Trophoblast cell (in vitro differentiated cells and primary cell): ENCODE data around the gene ZNG1F.
"Not testable (repeated sequence)": the region's sequence is repeated elsewhere in the genome, so short reads cannot be mapped to it uniquely, and the experiment has no call there.

Experiments used
- DNase-seq, 2 donors: peaks; one replicate each; pipeline ENCODE4 v3.0.0-alpha.2; 2016
- H2AFZ ChIP-seq: 2 replicates; pipeline ENCODE4 v1.6.1; 2013; ENCODE audit warnings: low read length, moderate library complexity, mild to moderate bottlenecking; ENCODE audit not compliant: insufficient read depth, poor library complexity
- H2AK5ac ChIP-seq: 2 replicates; pipeline ENCODE4 v1.6.1; 2013; ENCODE audit warnings: mild to moderate bottlenecking, low read length
- H2BK120ac ChIP-seq: 2 replicates; pipeline ENCODE4 v1.6.1; 2013; ENCODE audit warnings: low read length, mild to moderate bottlenecking, moderate library complexity; ENCODE audit not compliant: insufficient read depth, poor library complexity
- H2BK12ac ChIP-seq: 2 replicates; pipeline ENCODE4 v1.6.1; 2013; ENCODE audit warnings: mild to moderate bottlenecking, low read length, moderate library complexity
- H2BK5ac ChIP-seq: 2 replicates; pipeline ENCODE4 v1.6.1; 2013; ENCODE audit warnings: low read length, low read depth, moderate library complexity, mild to moderate bottlenecking; ENCODE audit not compliant: poor library complexity
- H3K14ac ChIP-seq: 2 replicates; pipeline ENCODE4 v1.6.1; 2013; ENCODE audit warnings: mild to moderate bottlenecking, low read length
- H3K18ac ChIP-seq: 2 replicates; pipeline ENCODE4 v1.6.1; 2013; ENCODE audit warnings: mild to moderate bottlenecking, low read length
- H3K23ac ChIP-seq: 2 replicates; pipeline ENCODE4 v1.6.1; 2013; ENCODE audit warnings: low read length
- H3K27ac ChIP-seq: 2 replicates; pipeline ENCODE4 v1.5.1; 2013; ENCODE audit warnings: low read depth, mild to moderate bottlenecking, inconsistent platforms, low read length, moderate library complexity
- H3K27me3 ChIP-seq: 2 replicates; pipeline ENCODE4 v1.6.1; 2013; ENCODE audit warnings: inconsistent platforms, mild to moderate bottlenecking, low read length, moderate library complexity; ENCODE audit not compliant: insufficient read depth
- H3K36me3 ChIP-seq, 2 experiments: 1 replicate in 1 of 2; 2 replicates in 1 of 2; pipeline ENCODE4 v1.6.1; 2013; ENCODE audit warnings: low read length in 2 of 2, mild to moderate bottlenecking in 2 of 2, moderate library complexity in 1 of 2; ENCODE audit not compliant: insufficient read depth in 2 of 2, control insufficient read depth in 1 of 2
- H3K4ac ChIP-seq: 2 replicates; pipeline ENCODE4 v1.6.1; 2013; ENCODE audit warnings: low read depth, mild to moderate bottlenecking, low read length, moderate library complexity
- H3K4me1 ChIP-seq, 2 experiments: 1 replicate in 1 of 2; 2 replicates in 1 of 2; pipeline ENCODE4 v1.6.1; 2013; ENCODE audit warnings: low read length in 2 of 2, mild to moderate bottlenecking in 2 of 2, moderate library complexity in 1 of 2; ENCODE audit not compliant: insufficient read depth in 2 of 2, control insufficient read depth in 1 of 2
- H3K4me2 ChIP-seq: 2 replicates; pipeline ENCODE4 v1.6.1; 2013; ENCODE audit warnings: inconsistent platforms, mild to moderate bottlenecking, low read length, moderate library complexity
- H3K4me3 ChIP-seq: 2 replicates; pipeline ENCODE4 v1.5.1; 2013; ENCODE audit warnings: mild to moderate bottlenecking, low read depth, low read length, inconsistent platforms
- H3K79me1 ChIP-seq: one replicate; pipeline ENCODE4 v1.6.1; 2013; ENCODE audit warnings: low read length
- H3K79me2 ChIP-seq: 2 replicates; pipeline ENCODE4 v1.6.1; 2013; ENCODE audit warnings: low read length, mild to moderate bottlenecking; ENCODE audit not compliant: control insufficient read depth, insufficient read depth, poor library complexity
- H3K9ac ChIP-seq: 2 replicates; pipeline ENCODE4 v1.6.1; 2013; ENCODE audit warnings: mild to moderate bottlenecking, low read length
- H3K9me3 ChIP-seq: 2 replicates; pipeline ENCODE4 v1.6.1; 2013; ENCODE audit warnings: low read depth, mild to moderate bottlenecking, control low read depth, inconsistent platforms, low read length; ENCODE audit not compliant: insufficient read depth
- H4K12ac ChIP-seq: 2 replicates; pipeline ENCODE4 v1.6.1; 2013; ENCODE audit warnings: low read depth, mild to moderate bottlenecking, low read length, moderate library complexity
- H4K8ac ChIP-seq: 2 replicates; pipeline ENCODE4 v1.6.1; 2013; ENCODE audit warnings: low read depth, mild to moderate bottlenecking, low read length, moderate library complexity
- H4K91ac ChIP-seq: one replicate; pipeline ENCODE4 v1.6.1; 2013; ENCODE audit warnings: low read depth, mild to moderate bottlenecking, low read length, moderate library complexity
- WGBS: extraction: QIAGEN DNeasy Blood & Tissue Kit; methylation state at CpG from one replicate; pipeline ENCODE4 v1.1.7; 2013; ENCODE audit warnings: missing lambda C conversion rate; ENCODE audit not compliant: insufficient read length, insufficient coverage; ENCODE audit errors: extremely low coverage; 5-methylcytosine and 5-hydroxymethylcytosine counted together

Gene ZNG1F

GRCh38 chr9:41234221-41234620 is 45.1 kb upstream of the ZNG1F start:
- not testable (repeated sequence) for H3K4me3 ChIP-seq, H4K12ac ChIP-seq

GRCh38 chr9:41232326-41232725 is 43.2 kb upstream of the ZNG1F start:
- H3K4me2 ChIP-seq, H3K9ac ChIP-seq, H3K27ac ChIP-seq, H4K8ac ChIP-seq, H3K23ac ChIP-seq, H3K36me3 ChIP-seq, H2BK12ac ChIP-seq, H3K79me2 ChIP-seq, H2BK120ac ChIP-seq, DNase-seq, H3K4ac ChIP-seq, H2AK5ac ChIP-seq, H3K4me1 ChIP-seq, H3K27me3 ChIP-seq, H4K91ac ChIP-seq, H3K14ac ChIP-seq, H3K79me1 ChIP-seq, H3K18ac ChIP-seq, H3K4me3 ChIP-seq, H2BK5ac ChIP-seq, H2AFZ ChIP-seq, H4K12ac ChIP-seq: not testable (repeated sequence)
- peaks cover 32% of the 10 kb centered on the region for H3K9me3 ChIP-seq
- no CpG with 5 or more reads among the region's 10 CpGs for WGBS

More at GRCh38 chr9:41234221-41234620, 45.1 kb upstream of the ZNG1F start:
- not testable (repeated sequence) for DNase-seq, H2BK5ac ChIP-seq, H2AFZ ChIP-seq, H3K79me2 ChIP-seq, H2BK12ac ChIP-seq, H3K4me1 ChIP-seq, H3K4me2 ChIP-seq, H3K14ac ChIP-seq, H3K4ac ChIP-seq, H3K9ac ChIP-seq, H4K91ac ChIP-seq, H3K18ac ChIP-seq, H3K36me3 ChIP-seq, H3K27ac ChIP-seq, H2AK5ac ChIP-seq, H2BK120ac ChIP-seq, H4K8ac ChIP-seq, H3K23ac ChIP-seq, H3K79me1 ChIP-seq, H3K27me3 ChIP-seq
- no CpG with 5 or more reads among the region's 3 CpGs for WGBS
- peaks cover 33% of the 10 kb centered on the region for H3K9me3 ChIP-seq

- not testable (repeated sequence) for H3K14ac ChIP-seq, H3K27ac ChIP-seq, H4K8ac ChIP-seq, H3K18ac ChIP-seq, H2BK12ac ChIP-seq, H2AFZ ChIP-seq, H3K9ac ChIP-seq, H3K4me3 ChIP-seq, H4K91ac ChIP-seq, H3K79me1 ChIP-seq, H3K4me2 ChIP-seq, H2BK120ac ChIP-seq, H3K23ac ChIP-seq, H3K4me1 ChIP-seq, H4K12ac ChIP-seq, H2BK5ac ChIP-seq, H3K27me3 ChIP-seq, H3K4ac ChIP-seq, H3K79me2 ChIP-seq, H3K36me3 ChIP-seq, H2AK5ac ChIP-seq
- H3K9me3 ChIP-seq = peaks cover 22% of the 10 kb centered on the region
- DNase-seq = peak in 1 of 2 donors; percentile 5
- no CpG with 5 or more reads among the region's 3 CpGs for WGBS
Observed at GRCh38 chr9:41230418-41230817, 41.3 kb upstream of the ZNG1F start.

GRCh38 chr9:41229408-41230401 is 40.6 kb upstream of the ZNG1F start:
- Histone ChIP-seq H3K18ac (no peak overlapping the region), H3K9me3 (peaks cover 17% of the 10 kb centered on the region), H3K36me3 (no peaks in the 10 kb centered on the region), H3K79me2 (no peaks in the 10 kb centered on the region), H3K4me2 (no peak overlapping the region), H3K14ac (no peak overlapping the region), H4K8ac (no peak overlapping the region), H3K4ac (no peak overlapping the region), H3K4me3 (peak overlapping the region; percentile 46), H2BK5ac (no peak overlapping the region), H2AFZ (no peak overlapping the region), H3K9ac (no peak overlapping the region), H2BK12ac (no peak overlapping the region), H3K23ac (peak overlapping the region; percentile 27), H4K91ac (no peak overlapping the region), H4K12ac (no peak overlapping the region), H3K27me3 (no peaks in the 10 kb centered on the region), H3K4me1 (no peaks in the 10 kb centered on the region), H3K79me1 (no peaks in the 10 kb centered on the region), H2BK120ac (no peak overlapping the region), H2AK5ac (no peak overlapping the region), H3K27ac (no peak overlapping the region)
- WGBS = no CpG with 5 or more reads among the region's 7 CpGs
- DNase-seq = peak in 1 of 2 donors; percentile 2
